GM23338 (cell line): ENCODE measurements around the gene CD7.
A peak's percentile ranks its signal among the peaks of the same experiment; 100 is the strongest.

ENCODE experiments used
- CREB1 ChIP-seq: fragments of 250-450 bp; sonication (Bioruptor Pico); IDR thresholded peaks from 2 replicates; pipeline ENCODE4 v1.5.0; 2020; ENCODE audit warnings: low read depth, mild to moderate bottlenecking, moderate library complexity
- EZH2 ChIP-seq: fragments of 200-600 bp; sonication (generic); IDR thresholded peaks from one replicate; pipeline ENCODE4 v1.8.0; 2017; ENCODE audit warnings: antibody characterized with exemption, mild to moderate bottlenecking, low read depth; ENCODE audit not compliant: unreplicated experiment
- EZH2phosphoT487 ChIP-seq: fragments of 200-600 bp; sonication (generic); IDR thresholded peaks from one replicate; pipeline ENCODE4 v1.8.1; 2018; ENCODE audit warnings: antibody characterized with exemption; ENCODE audit not compliant: unreplicated experiment
- POLR2AphosphoS5 ChIP-seq: IDR thresholded peaks from 2 replicates; pipeline ENCODE4 v1.6.1; 2016; ENCODE audit warnings: antibody characterized with exemption, low read depth
- ZNF331 ChIP-seq: fragments of 250-450 bp; sonication (Bioruptor Pico); IDR thresholded peaks from 2 replicates; pipeline ENCODE4 v1.5.0; 2020; ENCODE audit warnings: low read depth, mild to moderate bottlenecking, moderate library complexity
- TF ChIP-seq, protein P1 (sequence below), 2 experiments: fragments of 200-600 bp in 1 of 2; sonication (generic) in 1 of 2; conservative IDR thresholded peaks; 2 replicates each; pipeline versions ENCODE4 v1.5.1 to v1.6.1; 2016 to 2017; ENCODE audit warnings: antibody characterized with exemption in 2 of 2, low read depth in 2 of 2, mild to moderate bottlenecking in 2 of 2, moderate library complexity in 1 of 2
- TF ChIP-seq, protein P2 (sequence below): IDR thresholded peaks from one replicate; pipeline ENCODE4 v1.6.1; 2018; ENCODE audit warnings: antibody characterized with exemption; ENCODE audit not compliant: unreplicated experiment
- TF ChIP-seq, protein P3 (sequence below): IDR thresholded peaks from 2 replicates; pipeline ENCODE4 v1.6.1; 2016; ENCODE audit warnings: antibody characterized with exemption
- TF ChIP-seq, protein P4 (sequence below): fragments of 250-450 bp; sonication (Bioruptor Pico); IDR thresholded peaks from 2 replicates; pipeline ENCODE4 v1.5.0; 2020; ENCODE audit warnings: mild to moderate bottlenecking, moderate library complexity

DNA sequence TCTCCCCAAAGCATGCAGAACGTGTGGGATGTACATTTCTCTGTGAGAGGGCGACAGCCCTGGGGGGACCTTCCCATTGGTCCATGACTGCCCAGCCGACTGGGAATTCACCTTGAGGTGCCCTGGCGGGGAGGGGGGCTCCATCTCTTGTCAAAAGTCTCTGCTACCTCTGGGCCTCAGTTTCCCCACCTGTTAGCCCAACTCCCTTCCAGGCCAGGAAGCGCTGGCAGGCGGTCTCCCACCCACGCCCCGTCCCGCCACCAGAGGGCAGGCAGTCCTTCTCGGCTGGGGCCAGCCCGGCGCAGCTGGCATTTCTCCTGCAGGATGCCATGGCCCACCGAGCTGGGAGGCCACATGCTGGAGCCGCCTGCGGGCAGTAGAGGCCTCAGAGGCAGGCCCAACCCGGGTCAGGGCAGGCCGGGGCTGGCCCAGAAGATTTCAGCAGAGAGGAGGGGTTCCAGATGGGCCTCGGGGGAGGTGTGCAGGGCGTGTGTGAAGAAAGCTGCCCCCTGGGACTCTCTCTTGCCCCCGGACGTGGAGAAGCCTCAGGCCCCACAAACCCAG lies 16.6 kb downstream of the CD7 start:
- TF ChIP-seq, protein P1, sequence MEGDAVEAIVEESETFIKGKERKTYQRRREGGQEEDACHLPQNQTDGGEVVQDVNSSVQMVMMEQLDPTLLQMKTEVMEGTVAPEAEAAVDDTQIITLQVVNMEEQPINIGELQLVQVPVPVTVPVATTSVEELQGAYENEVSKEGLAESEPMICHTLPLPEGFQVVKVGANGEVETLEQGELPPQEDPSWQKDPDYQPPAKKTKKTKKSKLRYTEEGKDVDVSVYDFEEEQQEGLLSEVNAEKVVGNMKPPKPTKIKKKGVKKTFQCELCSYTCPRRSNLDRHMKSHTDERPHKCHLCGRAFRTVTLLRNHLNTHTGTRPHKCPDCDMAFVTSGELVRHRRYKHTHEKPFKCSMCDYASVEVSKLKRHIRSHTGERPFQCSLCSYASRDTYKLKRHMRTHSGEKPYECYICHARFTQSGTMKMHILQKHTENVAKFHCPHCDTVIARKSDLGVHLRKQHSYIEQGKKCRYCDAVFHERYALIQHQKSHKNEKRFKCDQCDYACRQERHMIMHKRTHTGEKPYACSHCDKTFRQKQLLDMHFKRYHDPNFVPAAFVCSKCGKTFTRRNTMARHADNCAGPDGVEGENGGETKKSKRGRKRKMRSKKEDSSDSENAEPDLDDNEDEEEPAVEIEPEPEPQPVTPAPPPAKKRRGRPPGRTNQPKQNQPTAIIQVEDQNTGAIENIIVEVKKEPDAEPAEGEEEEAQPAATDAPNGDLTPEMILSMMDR (conservative IDR thresholded peaks at IDR 0.05; ENCODE audit: low read depth in 2 of 2) = peak; percentile 73 to 86
- TF ChIP-seq EZH2phosphoT487 (no peak), POLR2AphosphoS5 (no peak), EZH2 (no peak), CREB1 (CRISPR knock-in tag) (no peak), ZNF331 (CRISPR knock-in tag) (no peak)
- TF ChIP-seq, protein P2, sequence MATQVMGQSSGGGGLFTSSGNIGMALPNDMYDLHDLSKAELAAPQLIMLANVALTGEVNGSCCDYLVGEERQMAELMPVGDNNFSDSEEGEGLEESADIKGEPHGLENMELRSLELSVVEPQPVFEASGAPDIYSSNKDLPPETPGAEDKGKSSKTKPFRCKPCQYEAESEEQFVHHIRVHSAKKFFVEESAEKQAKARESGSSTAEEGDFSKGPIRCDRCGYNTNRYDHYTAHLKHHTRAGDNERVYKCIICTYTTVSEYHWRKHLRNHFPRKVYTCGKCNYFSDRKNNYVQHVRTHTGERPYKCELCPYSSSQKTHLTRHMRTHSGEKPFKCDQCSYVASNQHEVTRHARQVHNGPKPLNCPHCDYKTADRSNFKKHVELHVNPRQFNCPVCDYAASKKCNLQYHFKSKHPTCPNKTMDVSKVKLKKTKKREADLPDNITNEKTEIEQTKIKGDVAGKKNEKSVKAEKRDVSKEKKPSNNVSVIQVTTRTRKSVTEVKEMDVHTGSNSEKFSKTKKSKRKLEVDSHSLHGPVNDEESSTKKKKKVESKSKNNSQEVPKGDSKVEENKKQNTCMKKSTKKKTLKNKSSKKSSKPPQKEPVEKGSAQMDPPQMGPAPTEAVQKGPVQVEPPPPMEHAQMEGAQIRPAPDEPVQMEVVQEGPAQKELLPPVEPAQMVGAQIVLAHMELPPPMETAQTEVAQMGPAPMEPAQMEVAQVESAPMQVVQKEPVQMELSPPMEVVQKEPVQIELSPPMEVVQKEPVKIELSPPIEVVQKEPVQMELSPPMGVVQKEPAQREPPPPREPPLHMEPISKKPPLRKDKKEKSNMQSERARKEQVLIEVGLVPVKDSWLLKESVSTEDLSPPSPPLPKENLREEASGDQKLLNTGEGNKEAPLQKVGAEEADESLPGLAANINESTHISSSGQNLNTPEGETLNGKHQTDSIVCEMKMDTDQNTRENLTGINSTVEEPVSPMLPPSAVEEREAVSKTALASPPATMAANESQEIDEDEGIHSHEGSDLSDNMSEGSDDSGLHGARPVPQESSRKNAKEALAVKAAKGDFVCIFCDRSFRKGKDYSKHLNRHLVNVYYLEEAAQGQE = no peak
- TF ChIP-seq, protein P3, sequence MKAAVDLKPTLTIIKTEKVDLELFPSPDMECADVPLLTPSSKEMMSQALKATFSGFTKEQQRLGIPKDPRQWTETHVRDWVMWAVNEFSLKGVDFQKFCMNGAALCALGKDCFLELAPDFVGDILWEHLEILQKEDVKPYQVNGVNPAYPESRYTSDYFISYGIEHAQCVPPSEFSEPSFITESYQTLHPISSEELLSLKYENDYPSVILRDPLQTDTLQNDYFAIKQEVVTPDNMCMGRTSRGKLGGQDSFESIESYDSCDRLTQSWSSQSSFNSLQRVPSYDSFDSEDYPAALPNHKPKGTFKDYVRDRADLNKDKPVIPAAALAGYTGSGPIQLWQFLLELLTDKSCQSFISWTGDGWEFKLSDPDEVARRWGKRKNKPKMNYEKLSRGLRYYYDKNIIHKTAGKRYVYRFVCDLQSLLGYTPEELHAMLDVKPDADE = no peak
- TF ChIP-seq, protein P4, sequence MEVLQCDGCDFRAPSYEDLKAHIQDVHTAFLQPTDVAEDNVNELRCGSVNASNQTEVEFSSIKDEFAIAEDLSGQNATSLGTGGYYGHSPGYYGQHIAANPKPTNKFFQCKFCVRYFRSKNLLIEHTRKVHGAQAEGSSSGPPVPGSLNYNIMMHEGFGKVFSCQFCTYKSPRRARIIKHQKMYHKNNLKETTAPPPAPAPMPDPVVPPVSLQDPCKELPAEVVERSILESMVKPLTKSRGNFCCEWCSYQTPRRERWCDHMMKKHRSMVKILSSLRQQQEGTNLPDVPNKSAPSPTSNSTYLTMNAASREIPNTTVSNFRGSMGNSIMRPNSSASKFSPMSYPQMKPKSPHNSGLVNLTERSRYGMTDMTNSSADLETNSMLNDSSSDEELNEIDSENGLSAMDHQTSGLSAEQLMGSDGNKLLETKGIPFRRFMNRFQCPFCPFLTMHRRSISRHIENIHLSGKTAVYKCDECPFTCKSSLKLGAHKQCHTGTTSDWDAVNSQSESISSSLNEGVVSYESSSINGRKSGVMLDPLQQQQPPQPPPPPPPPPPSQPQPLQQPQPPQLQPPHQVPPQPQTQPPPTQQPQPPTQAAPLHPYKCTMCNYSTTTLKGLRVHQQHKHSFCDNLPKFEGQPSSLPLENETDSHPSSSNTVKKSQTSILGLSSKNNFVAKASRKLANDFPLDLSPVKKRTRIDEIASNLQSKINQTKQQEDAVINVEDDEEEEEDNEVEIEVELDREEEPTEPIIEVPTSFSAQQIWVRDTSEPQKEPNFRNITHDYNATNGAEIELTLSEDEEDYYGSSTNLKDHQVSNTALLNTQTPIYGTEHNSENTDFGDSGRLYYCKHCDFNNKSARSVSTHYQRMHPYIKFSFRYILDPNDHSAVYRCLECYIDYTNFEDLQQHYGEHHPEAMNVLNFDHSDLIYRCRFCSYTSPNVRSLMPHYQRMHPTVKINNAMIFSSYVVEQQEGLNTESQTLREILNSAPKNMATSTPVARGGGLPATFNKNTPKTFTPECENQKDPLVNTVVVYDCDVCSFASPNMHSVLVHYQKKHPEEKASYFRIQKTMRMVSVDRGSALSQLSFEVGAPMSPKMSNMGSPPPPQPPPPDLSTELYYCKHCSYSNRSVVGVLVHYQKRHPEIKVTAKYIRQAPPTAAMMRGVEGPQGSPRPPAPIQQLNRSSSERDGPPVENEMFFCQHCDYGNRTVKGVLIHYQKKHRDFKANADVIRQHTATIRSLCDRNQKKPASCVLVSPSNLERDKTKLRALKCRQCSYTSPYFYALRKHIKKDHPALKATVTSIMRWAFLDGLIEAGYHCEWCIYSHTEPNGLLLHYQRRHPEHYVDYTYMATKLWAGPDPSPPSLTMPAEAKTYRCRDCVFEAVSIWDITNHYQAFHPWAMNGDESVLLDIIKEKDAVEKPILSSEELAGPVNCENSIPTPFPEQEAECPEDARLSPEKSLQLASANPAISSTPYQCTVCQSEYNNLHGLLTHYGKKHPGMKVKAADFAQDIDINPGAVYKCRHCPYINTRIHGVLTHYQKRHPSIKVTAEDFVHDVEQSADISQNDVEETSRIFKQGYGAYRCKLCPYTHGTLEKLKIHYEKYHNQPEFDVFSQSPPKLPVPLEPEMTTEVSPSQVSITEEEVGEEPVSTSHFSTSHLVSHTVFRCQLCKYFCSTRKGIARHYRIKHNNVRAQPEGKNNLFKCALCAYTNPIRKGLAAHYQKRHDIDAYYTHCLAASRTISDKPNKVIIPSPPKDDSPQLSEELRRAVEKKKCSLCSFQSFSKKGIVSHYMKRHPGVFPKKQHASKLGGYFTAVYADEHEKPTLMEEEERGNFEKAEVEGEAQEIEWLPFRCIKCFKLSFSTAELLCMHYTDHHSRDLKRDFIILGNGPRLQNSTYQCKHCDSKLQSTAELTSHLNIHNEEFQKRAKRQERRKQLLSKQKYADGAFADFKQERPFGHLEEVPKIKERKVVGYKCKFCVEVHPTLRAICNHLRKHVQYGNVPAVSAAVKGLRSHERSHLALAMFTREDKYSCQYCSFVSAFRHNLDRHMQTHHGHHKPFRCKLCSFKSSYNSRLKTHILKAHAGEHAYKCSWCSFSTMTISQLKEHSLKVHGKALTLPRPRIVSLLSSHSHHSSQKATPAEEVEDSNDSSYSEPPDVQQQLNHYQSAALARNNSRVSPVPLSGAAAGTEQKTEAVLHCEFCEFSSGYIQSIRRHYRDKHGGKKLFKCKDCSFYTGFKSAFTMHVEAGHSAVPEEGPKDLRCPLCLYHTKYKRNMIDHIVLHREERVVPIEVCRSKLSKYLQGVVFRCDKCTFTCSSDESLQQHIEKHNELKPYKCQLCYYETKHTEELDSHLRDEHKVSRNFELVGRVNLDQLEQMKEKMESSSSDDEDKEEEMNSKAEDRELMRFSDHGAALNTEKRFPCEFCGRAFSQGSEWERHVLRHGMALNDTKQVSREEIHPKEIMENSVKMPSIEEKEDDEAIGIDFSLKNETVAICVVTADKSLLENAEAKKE (CRISPR knock-in tag) = no peak
